NCI-H146 treated with DMSO at 0.1 percent for 48 hours (cell line): Measurements from ENCODE around the gene C22orf23.

Experiments used
- DNase-seq: peaks from one replicate; lab custom pipeline; 2025; ENCODE audit not compliant: unreplicated experiment; lab: John Stamatoyannopoulos, UW

The C22orf23 gene

DNA sequence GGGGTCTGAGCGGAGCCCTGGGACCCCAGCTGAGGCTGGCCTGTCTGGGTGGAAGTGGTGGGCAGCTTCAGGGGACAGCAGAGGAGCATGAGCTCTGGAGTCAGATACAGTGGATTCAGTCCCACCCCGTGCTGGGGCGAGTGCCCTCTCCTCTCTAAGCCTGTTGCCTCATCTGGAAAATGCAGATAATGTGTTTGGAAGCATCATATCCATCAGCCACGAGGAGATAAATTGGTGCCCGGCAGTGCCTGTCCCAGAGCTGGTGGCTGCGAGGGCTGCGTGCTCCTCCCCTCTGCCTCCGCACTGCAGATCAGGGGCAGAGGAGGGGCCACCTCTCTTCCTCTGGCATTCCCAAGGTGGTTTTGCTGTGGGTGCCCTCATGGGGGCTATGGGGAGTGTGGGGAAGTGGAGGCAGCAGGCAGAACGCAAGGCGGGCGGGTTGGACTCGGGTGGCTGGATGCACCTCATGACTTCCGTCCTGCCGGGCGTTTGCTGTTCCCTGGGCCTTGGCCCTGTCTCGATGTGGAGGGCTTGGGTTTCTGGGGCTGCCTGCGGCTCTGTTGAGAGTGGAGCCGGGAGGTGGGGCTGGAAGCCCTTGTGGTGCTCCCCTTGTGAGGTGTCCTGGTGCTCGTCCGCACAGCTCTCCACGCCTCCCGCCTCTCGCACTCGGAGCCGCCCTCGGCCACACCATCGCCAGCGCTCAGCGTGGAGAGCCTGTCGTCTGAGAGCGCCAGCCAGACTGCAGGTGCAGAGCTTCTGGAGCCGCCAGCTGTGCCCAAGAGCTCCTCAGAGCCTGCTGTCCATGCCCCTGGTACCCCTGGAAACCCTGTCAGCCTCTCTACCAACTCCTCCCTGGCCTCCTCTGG, 26.4 kb downstream of the C22orf23 start:
- no peak for DNase-seq

DNA sequence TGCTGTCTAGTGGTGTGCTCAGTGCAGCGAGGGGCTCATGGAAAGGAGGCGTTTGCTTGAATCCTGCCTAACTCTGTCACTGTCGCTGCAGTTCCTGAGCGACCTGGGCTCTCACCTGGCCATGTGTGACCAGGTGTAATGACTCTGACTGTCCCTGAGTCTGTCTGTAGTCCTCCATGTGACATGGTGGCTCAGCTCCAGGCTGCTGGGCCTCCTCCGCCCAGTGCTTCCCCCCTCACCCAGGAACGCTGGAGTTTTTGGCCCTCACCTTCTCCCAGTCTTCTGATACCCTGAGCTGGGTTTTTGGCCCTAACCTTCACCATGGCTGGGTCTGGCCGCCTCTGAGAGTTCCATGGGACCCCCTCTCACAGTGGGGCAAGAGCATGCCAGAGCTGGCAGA, 27.0 kb downstream of the C22orf23 start:
- no peak for DNase-seq

DNA sequence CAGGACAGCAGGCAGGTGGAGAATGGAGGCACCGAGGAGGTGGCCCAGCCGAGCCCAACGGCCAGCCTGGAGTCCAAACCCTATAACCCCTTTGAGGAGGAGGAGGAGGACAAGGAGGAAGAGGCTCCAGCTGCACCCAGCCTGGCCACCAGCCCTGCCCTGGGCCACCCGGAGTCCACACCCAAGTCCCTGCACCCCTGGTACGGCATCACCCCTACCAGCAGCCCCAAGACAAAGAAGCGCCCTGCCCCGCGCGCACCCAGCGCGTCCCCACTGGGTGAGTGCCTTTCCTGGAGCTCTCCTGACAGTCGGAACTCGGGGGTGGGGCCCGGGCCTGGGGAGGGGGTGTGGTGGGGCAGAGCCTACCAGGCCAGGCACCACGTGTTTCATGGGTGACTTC, 27.6 kb downstream of the C22orf23 start:
- DNase-seq, result no peak

DNA sequence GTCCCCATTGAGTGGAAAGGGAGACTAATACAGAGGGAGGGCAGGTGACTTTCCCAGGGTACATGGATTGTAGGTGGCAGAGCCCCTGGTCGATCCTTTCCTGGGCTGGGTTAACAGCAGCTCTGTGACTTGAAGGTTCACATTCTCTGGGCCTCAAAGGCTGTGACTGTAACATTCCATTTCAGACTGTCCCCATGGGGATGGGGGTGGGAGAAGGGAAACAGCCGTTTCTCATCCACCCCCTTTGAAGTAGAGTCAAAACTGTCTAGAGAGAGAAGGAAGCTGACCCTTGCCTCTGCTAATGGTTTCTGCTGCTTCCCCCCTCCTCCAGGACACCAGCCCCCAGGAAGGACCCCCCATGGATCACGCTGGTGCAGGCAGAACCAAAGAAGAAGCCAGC, 28.1 kb downstream of the C22orf23 start:
- no peak for DNase-seq

DNA sequence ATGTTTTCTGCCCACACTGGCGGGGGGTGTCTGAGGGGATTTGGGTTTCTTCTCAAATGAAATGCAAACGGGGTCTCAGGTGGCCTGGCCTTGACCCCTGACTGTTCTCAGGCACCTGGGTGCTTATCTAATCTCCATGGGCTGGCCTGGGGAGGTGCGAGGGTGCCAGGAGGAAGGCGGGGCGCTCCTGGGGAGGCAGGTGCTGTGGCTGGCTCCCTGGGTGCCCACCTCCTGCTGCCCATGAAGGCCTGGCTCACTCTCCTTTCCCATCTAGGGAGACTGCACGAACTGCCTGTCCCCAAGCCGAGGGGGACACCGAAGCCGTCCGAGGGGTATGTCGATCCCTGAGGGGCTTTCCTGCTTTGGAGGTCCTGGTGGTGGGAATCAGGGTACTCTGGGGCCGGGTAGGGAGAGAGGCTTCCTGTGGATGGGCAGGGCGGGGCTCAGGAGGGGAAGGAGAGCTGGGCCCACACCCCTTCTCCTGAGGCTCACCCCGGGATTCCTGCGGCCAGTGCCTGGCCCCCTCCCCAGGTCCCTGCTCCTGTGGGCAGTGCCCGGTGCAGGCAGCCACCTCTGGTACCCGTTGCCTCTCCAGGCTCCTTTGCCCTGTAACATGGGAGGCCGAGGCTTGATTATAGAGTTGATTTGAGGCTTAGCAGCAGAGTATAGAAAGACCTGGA, 28.9 kb downstream of the C22orf23 start:
- DNase-seq, result no peak

DNA sequence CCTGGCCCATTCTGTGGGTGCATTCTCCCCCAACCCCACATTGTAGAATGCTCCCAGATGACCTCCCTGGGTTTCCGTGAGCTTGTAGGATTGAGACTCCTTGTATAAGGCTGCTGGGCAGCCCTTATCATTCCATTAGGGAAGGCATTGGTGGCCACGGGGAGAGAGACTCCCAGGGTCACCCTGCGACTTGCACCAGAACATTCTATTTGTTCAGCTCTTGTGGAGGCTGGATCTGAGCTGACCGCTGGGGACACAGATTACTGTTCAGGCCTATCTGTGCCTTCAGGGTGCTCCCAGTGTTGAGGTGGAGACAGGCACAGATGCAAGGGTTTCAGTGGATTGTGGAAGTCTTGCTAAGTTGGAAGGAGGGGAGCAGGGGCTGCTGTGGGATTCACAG, 29.5 kb downstream of the C22orf23 start:
- DNase-seq, result no peak

DNA sequence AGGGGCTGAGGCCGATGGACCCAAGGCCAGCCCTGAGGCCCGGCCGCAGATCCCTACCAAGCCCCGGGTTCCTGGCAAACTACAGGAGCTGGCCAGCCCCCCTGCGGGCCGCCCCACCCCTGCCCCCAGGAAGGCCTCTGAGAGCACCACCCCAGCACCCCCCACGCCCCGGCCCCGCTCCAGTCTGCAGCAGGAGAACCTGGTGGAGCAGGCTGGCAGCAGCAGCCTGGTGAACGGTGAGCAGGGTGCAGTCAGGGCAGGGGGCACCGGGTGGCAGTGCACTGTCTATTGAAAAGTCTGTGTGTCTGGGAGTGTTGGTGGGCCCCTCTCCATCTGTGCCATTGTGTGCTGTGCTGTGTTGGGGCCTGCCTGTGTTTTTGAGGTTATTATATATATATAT, 31.2 kb downstream of the C22orf23 start:
- DNase-seq, result no peak

DNA sequence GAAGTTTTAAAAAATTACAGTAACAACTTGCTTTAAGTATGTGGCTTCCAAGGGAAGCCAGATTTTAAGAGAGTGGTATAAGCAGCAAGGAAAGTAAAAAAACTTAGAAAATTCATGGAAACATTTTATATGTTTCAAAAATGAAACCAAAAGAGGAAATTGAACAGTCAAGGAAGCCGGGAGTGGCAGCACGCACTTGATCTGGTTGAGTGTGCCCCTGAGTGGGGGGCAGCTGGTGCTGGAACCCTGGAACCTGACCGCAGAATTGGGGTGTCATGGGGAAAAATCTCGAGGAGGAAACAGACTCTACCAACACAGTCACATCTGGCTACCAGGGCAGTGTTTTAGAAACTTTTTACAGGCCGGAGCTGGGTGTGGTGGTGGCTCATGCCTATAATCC, 33.3 kb downstream of the C22orf23 start:
- no peak for DNase-seq

DNA sequence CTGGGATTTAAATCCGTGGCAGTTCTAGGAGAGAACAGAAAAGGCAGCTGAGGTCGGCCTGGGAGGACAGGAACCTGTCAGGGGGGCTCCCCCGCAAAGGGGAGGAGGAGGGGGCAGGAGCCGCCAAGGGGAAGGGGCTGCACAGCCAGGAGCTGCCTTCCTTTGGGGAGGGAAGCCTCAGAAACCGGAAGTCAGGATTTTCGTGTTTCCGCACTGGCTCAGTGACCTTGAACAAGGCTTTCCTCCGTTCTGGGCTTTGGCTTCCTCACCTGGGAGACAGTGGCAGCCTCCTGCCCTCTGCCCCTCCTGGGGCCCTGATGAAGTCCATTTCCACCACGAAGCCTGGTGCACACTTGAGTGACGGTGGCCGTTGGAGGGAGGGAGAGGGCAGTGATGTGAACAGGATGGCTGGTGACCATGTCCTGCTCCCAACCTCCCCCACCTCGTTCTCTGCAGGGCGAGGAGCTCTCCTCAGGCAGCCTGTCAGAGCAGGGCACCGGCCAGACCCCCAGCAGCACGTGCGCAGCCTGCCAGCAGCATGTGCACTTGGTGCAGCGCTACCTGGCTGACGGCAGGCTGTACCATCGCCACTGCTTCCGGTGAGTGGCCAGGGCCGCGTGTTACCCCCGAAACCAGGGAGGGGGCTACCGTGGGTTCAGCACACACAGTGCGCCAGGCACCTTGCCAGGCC, 34.7 kb downstream of the C22orf23 start:
- no peak for DNase-seq

DNA sequence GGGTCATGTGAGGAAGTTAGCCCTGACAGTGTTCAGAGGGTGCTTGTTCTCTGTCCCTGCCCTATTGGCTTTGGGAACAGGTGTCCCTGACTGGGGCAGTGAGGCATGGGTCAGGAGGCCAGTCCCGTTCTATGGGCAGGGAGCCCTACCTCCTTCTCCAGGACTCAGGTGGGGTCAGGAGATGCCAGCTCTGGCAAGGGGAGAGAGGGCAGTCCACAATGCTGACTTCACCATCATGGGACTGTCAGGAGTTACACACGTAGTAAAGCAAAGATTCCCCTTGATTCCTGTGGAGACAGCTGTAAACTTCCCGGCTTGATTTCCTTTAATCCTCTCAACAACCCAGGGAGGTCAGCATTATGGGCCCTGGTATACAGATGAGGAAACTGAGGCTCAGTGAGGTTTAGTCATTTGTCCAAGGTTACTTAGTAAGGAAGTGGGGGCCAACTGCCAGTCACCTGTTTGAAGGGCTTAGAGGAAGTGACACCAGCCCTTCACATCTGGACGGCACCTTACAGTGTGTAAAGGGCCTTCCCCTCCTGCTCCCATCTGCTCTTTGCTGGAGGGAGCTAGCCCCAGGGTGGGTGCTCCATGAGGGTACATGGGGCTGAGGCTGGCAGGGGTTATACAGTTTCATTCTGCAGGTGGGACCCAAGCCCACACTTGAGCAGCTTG, 35.4 kb downstream of the C22orf23 start:
- DNase-seq, result no peak

DNA sequence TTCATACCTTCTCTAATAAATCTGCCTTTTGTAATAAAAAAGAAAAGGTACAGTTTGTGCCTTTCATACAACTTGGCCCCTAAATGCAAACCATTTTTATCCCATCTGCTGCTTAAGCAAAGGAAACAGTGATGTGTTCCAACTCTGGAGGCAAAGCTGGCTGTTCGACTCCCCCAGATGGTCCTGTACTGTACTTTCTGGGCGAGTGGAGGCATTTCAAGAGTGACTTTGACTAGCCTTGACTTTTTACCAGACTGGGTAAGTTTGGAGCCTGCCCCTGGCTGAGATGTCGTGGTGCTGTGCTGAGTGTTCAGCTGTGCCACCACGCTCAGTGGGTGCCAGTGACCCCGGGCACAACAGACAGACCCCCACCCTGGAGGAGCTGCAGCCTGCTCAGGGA, 37.1 kb downstream of the C22orf23 start:
- no peak for DNase-seq

DNA sequence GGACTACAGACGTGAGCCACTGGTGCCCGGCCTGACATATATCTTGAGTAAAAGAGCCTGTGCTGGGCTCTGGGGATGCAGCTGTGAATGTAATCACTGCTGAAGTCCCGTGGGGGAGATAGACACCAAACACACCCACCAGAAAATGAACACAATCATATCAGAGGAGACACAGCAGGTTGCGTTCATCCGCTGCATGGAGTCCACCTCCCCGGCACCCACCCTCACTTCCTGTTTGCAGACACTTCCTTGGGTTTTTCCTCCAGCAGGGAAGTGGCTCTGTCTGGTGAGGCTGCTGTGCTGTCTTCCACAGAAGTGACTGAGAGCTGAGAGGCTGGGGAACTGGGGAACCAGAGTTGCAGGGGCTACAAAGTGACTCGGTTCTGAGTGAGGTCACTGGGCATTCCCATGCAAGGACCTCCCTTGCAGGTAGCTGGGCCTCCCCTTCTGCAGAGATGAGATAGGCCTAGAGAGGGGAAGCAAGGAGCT, 40.1 kb downstream of the C22orf23 start:
- DNase-seq, result no peak

DNA sequence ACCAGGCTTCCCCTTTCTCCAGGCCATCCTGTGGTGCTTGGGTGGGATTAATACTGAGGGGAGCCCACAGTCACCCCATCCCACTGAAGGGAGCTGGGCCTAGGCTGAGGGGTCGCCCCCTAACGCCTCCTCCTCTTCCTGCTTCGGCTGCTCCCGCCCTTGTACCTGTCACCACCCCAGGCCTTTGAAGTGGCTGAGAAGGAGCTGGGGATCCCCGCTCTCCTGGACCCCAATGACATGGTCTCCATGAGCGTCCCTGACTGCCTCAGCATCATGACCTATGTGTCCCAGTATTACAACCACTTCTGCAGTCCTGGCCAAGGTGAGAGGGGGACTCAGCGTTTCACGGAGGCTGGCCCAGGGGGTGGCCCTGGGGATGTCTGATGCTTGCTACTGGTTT, 41.2 kb downstream of the C22orf23 start:
- DNase-seq, result no peak

DNA sequence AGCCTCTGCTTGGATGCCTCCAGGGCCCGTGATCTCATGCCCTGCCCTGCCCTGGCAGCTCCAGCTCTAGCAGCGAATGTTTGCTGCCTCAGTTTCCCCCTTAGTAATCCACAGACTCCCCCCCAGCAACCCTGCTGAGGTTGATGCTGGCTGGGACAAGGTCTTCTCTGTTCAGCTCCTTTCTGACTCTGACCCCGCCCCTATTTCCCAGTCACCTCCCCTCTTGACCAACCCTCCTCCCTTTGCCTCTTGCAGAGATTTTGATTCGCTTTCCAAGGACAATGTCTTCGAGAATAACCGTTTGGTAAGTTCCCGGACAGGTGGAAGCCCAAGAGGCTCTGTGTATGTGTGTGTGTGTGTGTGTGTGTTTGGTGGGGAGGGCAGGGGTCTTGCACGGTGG, 41.7 kb downstream of the C22orf23 start:
- no peak for DNase-seq

DNA sequence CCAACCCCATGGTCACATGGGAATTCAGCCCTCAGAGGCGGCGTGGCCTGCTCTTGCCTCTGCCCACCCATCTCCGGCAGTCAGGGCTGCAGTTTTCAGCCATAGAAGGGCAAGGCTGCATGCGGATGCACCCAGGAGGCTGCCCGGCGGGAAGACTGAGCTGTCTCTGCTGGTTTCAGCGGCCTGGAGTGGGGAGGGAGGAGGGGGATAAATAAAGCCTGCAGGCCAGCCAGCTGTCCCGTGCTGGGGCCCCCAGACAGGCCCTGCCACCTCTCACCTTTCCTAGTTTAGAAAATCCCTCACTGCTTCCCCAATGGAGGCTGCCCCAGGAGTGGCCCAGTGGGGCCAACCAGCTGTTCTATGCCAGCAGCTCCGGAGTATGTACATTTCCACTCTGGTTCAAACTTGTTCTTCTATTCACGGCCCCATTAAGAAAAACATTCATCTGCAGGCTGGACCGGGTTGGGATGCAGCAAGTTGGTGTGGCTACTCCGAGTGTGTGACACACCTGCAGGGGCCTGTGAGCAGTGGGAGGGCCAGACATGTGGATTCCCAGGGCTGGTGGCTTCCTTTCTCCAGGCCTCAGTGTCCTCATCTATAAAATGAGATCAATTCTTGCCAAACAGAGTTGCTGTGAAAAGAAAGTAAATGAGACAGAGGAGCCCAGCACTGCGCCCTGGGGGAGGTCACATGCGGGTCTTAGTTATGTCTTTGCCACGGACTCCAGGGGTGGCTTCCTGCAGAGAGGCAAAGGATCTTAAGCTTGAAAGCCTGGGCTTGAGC, 42.3 kb downstream of the C22orf23 start:
- DNase-seq, result no peak

DNA sequence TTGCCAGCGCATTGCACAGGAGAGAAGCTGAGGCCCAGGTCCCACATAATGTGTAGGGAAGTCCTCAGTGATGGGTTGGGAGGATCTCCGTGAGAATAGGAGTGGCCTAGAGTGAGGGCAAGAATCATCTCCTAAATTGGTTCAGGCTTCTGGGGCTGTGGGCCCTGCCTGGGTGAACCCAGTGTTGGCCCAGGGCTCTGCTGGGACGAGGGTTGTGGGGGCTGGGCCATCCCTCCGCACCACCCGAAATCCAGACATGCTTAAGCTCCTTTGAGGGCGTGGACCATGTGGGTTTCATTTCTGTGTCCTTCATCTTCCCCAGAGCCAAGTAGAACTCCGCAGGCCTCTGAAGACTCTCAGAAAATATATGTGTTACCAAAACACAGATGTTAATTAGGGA, 43.6 kb downstream of the C22orf23 start:
- no peak for DNase-seq

DNA sequence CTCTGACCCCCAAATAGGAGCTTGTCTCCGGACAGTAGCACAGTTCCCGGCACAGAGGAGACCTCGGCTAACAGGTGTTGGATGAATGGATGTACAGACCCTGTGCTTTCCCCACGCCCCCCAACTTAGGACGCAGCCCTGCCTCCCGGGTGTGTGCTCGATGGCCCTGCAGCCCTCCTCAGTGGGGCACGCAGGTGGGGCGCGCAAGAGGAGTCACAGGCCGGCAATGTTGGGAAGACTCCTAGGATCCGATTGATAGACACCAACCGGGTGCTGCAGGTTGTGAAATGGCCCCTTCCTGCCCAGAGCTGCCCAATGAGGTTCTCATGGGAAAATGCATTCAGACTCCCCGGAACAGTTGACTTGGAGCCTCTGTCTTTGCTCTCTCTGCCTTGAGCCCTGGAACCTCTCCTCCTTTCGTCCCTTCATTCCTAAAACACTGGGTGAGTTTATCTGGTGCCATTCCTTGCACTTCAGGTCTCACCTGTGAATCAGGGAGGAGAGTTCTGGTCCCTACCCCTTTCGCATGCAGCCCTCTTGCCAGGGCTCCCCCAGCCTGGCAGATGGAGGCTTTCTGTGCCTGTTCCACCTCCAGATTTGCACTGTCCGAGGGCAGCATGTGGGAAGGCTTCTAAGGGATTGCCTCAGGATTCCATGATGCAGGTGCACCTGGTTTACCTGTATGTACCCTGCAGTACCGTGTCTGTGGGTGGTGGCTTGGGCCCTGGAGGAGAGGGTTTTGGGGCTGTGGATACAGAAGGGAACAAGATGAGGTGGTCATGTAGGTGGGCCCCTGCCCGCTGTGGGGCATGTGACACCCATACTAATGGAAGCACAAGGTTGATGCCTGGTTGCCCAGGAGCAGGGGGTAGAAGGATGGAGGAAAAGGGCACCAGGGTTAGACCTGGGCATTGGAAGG, 46.1 kb downstream of the C22orf23 start:
- DNase-seq, result no peak

DNA sequence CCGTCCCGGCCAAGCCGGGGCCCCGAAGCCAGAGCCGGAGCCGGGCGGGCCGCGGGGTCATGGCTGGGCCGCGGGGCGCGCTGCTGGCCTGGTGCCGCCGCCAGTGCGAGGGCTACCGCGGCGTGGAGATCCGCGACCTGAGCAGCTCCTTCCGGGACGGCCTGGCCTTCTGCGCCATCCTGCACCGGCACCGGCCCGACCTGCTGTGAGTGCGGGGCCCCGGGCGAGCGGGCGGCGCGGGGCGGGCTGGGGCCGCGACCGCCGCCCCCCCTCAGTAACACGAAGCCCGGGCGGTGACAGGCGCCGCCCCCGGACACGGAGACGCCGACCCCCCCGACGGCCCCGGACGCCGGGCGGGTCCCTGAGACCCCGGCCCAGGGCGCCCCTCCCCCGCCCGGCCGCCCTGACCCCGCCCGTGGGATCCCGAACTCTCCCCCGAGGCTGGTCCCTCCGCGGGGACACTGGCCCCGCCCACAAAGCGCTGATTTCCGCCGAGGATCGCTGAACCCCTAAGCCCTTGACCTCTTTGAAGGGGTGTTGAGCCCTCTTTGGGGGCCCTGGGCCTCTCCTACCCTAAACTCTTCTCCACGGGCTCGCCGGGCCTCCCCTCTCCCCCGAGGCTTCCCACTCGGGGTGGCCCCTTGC, 46.9 kb downstream of the C22orf23 start:
- no peak for DNase-seq
